GM18499 (cell line): ENCODE data around the gene TOR2A.

Experiments
- ATAC-seq: cut with Tn5 transposase; IDR thresholded peaks from one replicate; pipeline ENCODE4 v1.9.1; 2021; ENCODE audit warnings: moderate number of reproducible peaks; ENCODE audit not compliant: insufficient read depth, unreplicated experiment

The TOR2A gene

GRCh38 chr9:127705577-127706379 is 29.3 kb downstream of the TOR2A start:
- ATAC-seq, result no peak

- no peak for ATAC-seq
Observed at GRCh38 chr9:127703289-127703946, 31.7 kb downstream of the TOR2A start.

GRCh38 chr9:127700594-127701255 is 34.4 kb downstream of the TOR2A start:
- ATAC-seq, result no peak

GRCh38 chr9:127700140-127700539 is 35.0 kb downstream of the TOR2A start:
- ATAC-seq, result no peak

- no peak for ATAC-seq
Observed at GRCh38 chr9:127698985-127699670, 36.0 kb downstream of the TOR2A start.

GRCh38 chr9:127698386-127698785 is 36.7 kb downstream of the TOR2A start:
- ATAC-seq, result no peak

- ATAC-seq, result no peak
Observed at GRCh38 chr9:127697575-127697974, 37.5 kb downstream of the TOR2A start.

GRCh38 chr9:127694890-127695720 is 40.0 kb downstream of the TOR2A start:
- no peak for ATAC-seq

- no peak for ATAC-seq
Observed at GRCh38 chr9:127693697-127694096, 41.4 kb downstream of the TOR2A start.

- no peak for ATAC-seq
Observed at GRCh38 chr9:127693143-127693542, 42.0 kb downstream of the TOR2A start.

GRCh38 chr9:127692071-127692470 is 43.0 kb downstream of the TOR2A start:
- no peak for ATAC-seq

GRCh38 chr9:127690735-127691134 is 44.4 kb downstream of the TOR2A start:
- no peak for ATAC-seq

- no peak for ATAC-seq
Observed at GRCh38 chr9:127689329-127690000, 45.6 kb downstream of the TOR2A start.

- no peak for ATAC-seq
Observed at GRCh38 chr9:127686461-127687393, 48.4 kb downstream of the TOR2A start.

- no peak for ATAC-seq
Observed at GRCh38 chr9:127684576-127684975, 50.5 kb downstream of the TOR2A start.

GRCh38 chr9:127683723-127684122 is 51.4 kb downstream of the TOR2A start:
- ATAC-seq, result no peak

- no peak for ATAC-seq
Observed at GRCh38 chr9:127682351-127683136, 52.5 kb downstream of the TOR2A start.
